Measurements from ENCODE around the gene AQP5.

- no peak for TF ChIP-seq NFIC (IDR thresholded peaks at IDR 0.05)
- peak; percentile 67 for TF ChIP-seq CEBPB (IDR thresholded peaks at IDR 0.05)
- no peak for TF ChIP-seq FOXM1 (IDR thresholded peaks at IDR 0.05; ENCODE audit: borderline replicate concordance, low read depth)
- no peak for TF ChIP-seq ZBTB7A (IDR thresholded peaks at IDR 0.05; ENCODE audit: low read depth)
- no peak for TF ChIP-seq TCF12 (IDR thresholded peaks at IDR 0.05; ENCODE audit: low read depth)
- TF ChIP-seq, protein P1, sequence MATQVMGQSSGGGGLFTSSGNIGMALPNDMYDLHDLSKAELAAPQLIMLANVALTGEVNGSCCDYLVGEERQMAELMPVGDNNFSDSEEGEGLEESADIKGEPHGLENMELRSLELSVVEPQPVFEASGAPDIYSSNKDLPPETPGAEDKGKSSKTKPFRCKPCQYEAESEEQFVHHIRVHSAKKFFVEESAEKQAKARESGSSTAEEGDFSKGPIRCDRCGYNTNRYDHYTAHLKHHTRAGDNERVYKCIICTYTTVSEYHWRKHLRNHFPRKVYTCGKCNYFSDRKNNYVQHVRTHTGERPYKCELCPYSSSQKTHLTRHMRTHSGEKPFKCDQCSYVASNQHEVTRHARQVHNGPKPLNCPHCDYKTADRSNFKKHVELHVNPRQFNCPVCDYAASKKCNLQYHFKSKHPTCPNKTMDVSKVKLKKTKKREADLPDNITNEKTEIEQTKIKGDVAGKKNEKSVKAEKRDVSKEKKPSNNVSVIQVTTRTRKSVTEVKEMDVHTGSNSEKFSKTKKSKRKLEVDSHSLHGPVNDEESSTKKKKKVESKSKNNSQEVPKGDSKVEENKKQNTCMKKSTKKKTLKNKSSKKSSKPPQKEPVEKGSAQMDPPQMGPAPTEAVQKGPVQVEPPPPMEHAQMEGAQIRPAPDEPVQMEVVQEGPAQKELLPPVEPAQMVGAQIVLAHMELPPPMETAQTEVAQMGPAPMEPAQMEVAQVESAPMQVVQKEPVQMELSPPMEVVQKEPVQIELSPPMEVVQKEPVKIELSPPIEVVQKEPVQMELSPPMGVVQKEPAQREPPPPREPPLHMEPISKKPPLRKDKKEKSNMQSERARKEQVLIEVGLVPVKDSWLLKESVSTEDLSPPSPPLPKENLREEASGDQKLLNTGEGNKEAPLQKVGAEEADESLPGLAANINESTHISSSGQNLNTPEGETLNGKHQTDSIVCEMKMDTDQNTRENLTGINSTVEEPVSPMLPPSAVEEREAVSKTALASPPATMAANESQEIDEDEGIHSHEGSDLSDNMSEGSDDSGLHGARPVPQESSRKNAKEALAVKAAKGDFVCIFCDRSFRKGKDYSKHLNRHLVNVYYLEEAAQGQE (IDR thresholded peaks at IDR 0.05; ENCODE audit: low read depth), result no peak
- no peak for TF ChIP-seq USF1 (IDR thresholded peaks at IDR 0.05)
- TF ChIP-seq RAD21 (IDR thresholded peaks at IDR 0.05; ENCODE audit: low read depth), result no peak
- TF ChIP-seq EP300 (IDR thresholded peaks at IDR 0.05; ENCODE audit: borderline replicate concordance), result no peak
- no peak for TF ChIP-seq MAX (IDR thresholded peaks at IDR 0.05)
- TF ChIP-seq TAF1 (IDR thresholded peaks at IDR 0.05; ENCODE audit: low read depth), result no peak
- TF ChIP-seq YY1 (IDR thresholded peaks at IDR 0.05; ENCODE audit: low read depth), result no peak
- no peak for TF ChIP-seq TEAD4 (IDR thresholded peaks at IDR 0.05)
- no peak for TF ChIP-seq EGR1 (IDR thresholded peaks at IDR 0.05)
These were observed 24.7 kb upstream of the AQP5 start for GRCh38 chr12:49936925-49937324.

Data from Ishikawa (cell line).